HL-60/S4 treated with phorbol 12-myristate 13-acetate at 8.2 ng/mL for 4 days and 3 days (cell line): ENCODE results near the gene EPS8L1.
"Not testable (repeated sequence)": the region's sequence is repeated elsewhere in the genome, so short reads cannot be mapped to it uniquely, and the experiment has no call there.

Experiments
- in situ Hi-C: fragments of 300-500 bp; cut with MboI; formaldehyde crosslinking; loops from 2 replicates; pipeline ENCODE4 v1.15.0; 2022; ENCODE audit warnings: low sequenced_read_pairs

Gene EPS8L1

GRCh38 chr19:55075371-55075998 is at the start of gene EPS8L1:
Gene EPS8L1 (plus strand): TSS chr19:55075869. CDS start chr19:55076445, 576 bp downstream.
- in situ Hi-C loops = no loop called here

- in situ Hi-C loops = not testable (repeated sequence)
Observed at GRCh38 chr19:55027140-55027471, 48.6 kb upstream of the EPS8L1 start.

GRCh38 chr19:55027472-55028337 is 48.0 kb upstream of the EPS8L1 start:
- in situ Hi-C loops = no loop called here

DNA sequence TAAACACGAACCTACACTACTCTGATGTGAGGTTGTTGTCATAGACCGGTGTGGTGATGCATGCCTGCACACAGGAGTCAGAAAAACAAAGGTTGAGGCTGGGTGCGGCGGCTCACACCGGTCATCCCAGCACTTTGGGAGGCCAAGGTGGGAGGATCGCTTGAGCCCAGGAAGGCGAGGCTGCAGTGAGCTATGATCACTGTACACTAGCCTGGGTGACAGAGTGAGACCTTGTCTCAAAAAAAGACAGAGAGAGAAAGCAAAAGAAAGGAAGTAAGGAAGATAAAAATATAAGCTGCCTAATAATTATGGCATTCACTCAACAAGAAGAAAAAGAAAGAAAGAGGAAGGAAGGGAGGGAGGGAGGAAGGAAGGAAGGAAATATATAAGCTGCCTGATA is 46.9 kb upstream of the EPS8L1 start:
- in situ Hi-C loops = no loop called here

GRCh38 chr19:55031178-55031577 is 44.5 kb upstream of the EPS8L1 start:
- in situ Hi-C loops = no loop called here

DNA sequence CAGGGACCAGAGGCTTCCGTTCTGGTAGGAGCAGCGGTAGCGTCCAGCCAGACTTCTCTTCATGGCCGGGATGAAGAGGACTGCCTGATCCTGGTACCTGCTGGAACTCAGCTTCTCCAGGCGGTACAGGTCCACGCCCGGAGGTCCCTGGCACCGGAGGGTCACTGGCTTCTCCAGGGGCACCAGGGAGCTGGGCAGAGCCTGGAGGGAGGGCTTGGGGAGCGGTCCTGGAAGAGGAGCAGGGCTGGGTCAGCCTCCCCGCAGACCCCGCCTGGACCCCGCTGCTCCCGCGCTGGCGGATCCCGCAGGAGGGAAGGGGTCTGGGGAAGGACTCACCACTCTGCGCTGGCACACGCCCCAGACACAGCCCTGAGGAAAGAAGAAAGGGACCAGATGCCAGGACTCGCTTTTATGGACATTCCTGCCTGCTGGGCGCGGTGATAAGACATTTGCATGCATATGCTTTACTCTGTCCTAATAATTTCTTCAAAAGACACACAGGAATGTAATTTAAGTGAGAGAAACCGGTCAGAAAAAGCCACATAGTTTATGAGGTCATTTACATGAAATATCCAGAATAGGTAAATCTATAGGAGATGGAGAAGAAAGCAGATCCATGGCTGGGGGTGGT is 43.4 kb upstream of the EPS8L1 start:
- in situ Hi-C loops = no loop called here

- in situ Hi-C loops = not testable (repeated sequence)
Observed at GRCh38 chr19:55032976-55033643, 42.6 kb upstream of the EPS8L1 start.

GRCh38 chr19:55034751-55035150 is 40.9 kb upstream of the EPS8L1 start:
- in situ Hi-C loops = no loop called here

GRCh38 chr19:55036058-55036457 is 39.6 kb upstream of the EPS8L1 start:
- in situ Hi-C loops = no loop called here

- in situ Hi-C loops = not testable (repeated sequence)
Observed at GRCh38 chr19:55037603-55038002, 38.1 kb upstream of the EPS8L1 start.

GRCh38 chr19:55040654-55041053 is 35.0 kb upstream of the EPS8L1 start:
- in situ Hi-C loops = not testable (repeated sequence)

GRCh38 chr19:55041244-55041626 is 34.4 kb upstream of the EPS8L1 start:
- in situ Hi-C loops = no loop called here

GRCh38 chr19:55041627-55042343 is 33.9 kb upstream of the EPS8L1 start:
- in situ Hi-C loops = no loop called here

- in situ Hi-C loops = no loop called here
Observed at GRCh38 chr19:55042344-55042678, 33.4 kb upstream of the EPS8L1 start.

- in situ Hi-C loops = no loop called here
Observed at GRCh38 chr19:55042688-55043087, 33.0 kb upstream of the EPS8L1 start.

GRCh38 chr19:55044286-55044685 is 31.4 kb upstream of the EPS8L1 start:
- in situ Hi-C loops = no loop called here

- in situ Hi-C loops = no loop called here
Observed at GRCh38 chr19:55044771-55045716, 30.6 kb upstream of the EPS8L1 start.

GRCh38 chr19:55046975-55047622 is 28.6 kb upstream of the EPS8L1 start:
- in situ Hi-C loops = no loop called here

DNA sequence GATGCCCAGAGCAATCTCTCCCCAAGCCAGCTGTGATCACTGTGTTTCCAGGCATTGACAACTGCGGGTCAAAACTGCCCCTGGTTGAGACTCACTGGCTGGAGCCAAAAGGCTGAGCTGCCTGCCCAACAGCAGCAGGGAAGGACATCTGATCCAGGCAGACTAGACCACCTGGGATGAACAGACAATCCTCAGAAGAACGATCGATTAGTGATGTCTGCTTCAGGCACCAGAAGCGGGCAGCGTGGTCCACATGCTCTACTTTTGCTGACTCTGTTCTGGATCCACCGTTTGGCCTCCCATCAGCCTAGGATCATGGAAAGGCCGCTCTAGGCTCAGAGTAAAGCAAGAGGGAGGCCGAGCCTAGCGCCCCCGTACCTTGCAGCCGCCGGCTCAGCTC is 27.7 kb upstream of the EPS8L1 start:
- in situ Hi-C loops = no loop called here
